GM21737 (cell line): Measurements from ENCODE around the gene NAT16.
A peak's percentile ranks its signal among the peaks of the same experiment; 100 is the strongest.

Experiments
- ATAC-seq: cut with Tn5 transposase; IDR thresholded peaks from one replicate; pipeline ENCODE4 v1.9.1; 2021; ENCODE audit warnings: mild to moderate bottlenecking, moderate library complexity; ENCODE audit not compliant: unreplicated experiment

The NAT16 gene

GRCh38 chr7:101172005-101172853 lies 7.9 kb downstream of the NAT16 start:
- ATAC-seq: no peak

GRCh38 chr7:101171442-101171837 lies 8.7 kb downstream of the NAT16 start:
- no peak for ATAC-seq

GRCh38 chr7:101170617-101171441 lies 9.3 kb downstream of the NAT16 start:
- no peak for ATAC-seq

- no peak for ATAC-seq
Observed at GRCh38 chr7:101169838-101170551, 10.1 kb downstream of the NAT16 start.

- ATAC-seq: no peak
Observed at GRCh38 chr7:101169110-101169837, 10.8 kb downstream of the NAT16 start.

- ATAC-seq: no peak
Observed at GRCh38 chr7:101168412-101169049, 11.6 kb downstream of the NAT16 start.

GRCh38 chr7:101167645-101168411 lies 12.3 kb downstream of the NAT16 start:
- ATAC-seq: no peak

- ATAC-seq: no peak
Observed at GRCh38 chr7:101166909-101167644, 13.0 kb downstream of the NAT16 start.

GRCh38 chr7:101166648-101166908 lies 13.5 kb downstream of the NAT16 start:
- no peak for ATAC-seq

GRCh38 chr7:101165958-101166647 lies 14.0 kb downstream of the NAT16 start:
- ATAC-seq: no peak

GRCh38 chr7:101165075-101165957 lies 14.8 kb downstream of the NAT16 start, which contains the start of gene VGF:
Gene VGF, minus strand, starts transcription at chr7:101165569. Its CDS starts 726 bp downstream, at chr7:101164843.
- peak; percentile 76 for ATAC-seq

- no peak for ATAC-seq
Observed at GRCh38 chr7:101164071-101164840, 15.8 kb downstream of the NAT16 start.

- no peak for ATAC-seq
Observed at GRCh38 chr7:101163279-101164070, 16.6 kb downstream of the NAT16 start.

GRCh38 chr7:101162551-101163278 lies 17.4 kb downstream of the NAT16 start:
- no peak for ATAC-seq
